ENCODE data around the gene B3GALNT2.
"Not testable (repeated sequence)": the region's sequence is repeated elsewhere in the genome, so short reads cannot be mapped to it uniquely, and the experiment has no call there.

Gene B3GALNT2

DNA sequence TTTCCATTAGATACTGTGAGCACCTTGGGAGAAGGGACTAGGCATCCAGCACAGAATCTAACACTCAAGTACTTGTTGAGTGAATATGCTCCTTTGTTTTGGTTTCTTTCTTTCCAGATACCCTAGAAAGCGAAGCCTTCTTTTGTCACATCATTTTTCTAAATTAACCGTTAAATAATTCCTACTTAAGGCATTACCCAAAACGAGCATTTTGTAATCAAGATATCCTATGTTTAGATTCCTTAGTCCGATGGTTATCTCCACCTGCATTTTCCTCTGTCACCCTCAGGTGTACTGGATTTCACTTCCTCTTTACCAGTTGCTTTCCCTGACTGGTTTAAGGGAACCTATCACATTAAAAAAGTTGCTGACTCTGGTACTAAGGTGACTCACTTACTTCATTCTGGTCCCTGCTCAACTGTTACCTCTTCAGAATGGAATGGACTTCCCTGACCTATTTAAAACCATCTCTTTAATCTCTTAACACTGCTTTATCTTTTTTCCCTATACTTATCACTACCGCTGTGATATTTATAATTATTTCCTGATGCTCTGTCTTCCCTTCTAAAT lies 3.2 kb downstream of the B3GALNT2 start:
- Histone ChIP-seq H3K9ac (ENCODE audit: low read length) (no peak overlapping the region), H3K36me3 (ENCODE audit: control insufficient read depth, low read depth, low read length) (no peaks in the 10 kb centered on the region), H3K9me3 (ENCODE audit: control insufficient read depth, low read depth, low read length) (no peaks in the 10 kb centered on the region), H3K4me3 (ENCODE audit: low read length) (no peak overlapping the region), H3K4me1 (ENCODE audit: control insufficient read depth, low read depth, low read length) (peaks cover 8% of the 10 kb centered on the region), H3K27ac (ENCODE audit: low read length) (no peak overlapping the region), H3K27me3 (ENCODE audit: control insufficient read depth, insufficient read depth, low read length) (no peaks in the 10 kb centered on the region)

DNA sequence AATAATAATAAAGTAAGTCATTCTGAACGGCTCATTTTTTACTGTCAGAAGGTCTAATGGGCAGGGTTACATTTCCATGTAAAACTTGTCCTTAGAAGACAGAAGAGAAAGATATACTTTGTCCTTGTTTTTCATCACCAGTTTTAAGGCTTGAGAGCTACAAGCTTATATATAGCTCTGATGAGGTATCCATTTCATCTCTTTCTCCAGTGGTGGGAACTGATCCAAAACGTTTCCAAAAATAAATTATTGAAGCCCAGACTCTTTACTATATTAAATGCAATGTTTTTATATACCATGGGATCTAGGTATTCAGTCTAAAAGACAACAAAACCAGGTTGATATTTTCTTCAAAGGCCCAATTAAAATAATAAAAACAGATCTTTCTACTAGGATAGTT lies 8.7 kb downstream of the B3GALNT2 start:
- H3K36me3 ChIP-seq (ENCODE audit: control insufficient read depth, low read depth, low read length): peaks cover 37% of the 10 kb centered on the region
- H3K4me3 ChIP-seq (ENCODE audit: low read length): no peak overlapping the region
- no peaks in the 10 kb centered on the region for H3K27me3 ChIP-seq (ENCODE audit: control insufficient read depth, insufficient read depth, low read length)
- H3K4me1 ChIP-seq (ENCODE audit: control insufficient read depth, low read depth, low read length): no peaks in the 10 kb centered on the region
- no peak overlapping the region for H3K9ac ChIP-seq (ENCODE audit: low read length)
- no peak overlapping the region for H3K27ac ChIP-seq (ENCODE audit: low read length)
- H3K9me3 ChIP-seq (ENCODE audit: control insufficient read depth, low read depth, low read length): no peaks in the 10 kb centered on the region

DNA sequence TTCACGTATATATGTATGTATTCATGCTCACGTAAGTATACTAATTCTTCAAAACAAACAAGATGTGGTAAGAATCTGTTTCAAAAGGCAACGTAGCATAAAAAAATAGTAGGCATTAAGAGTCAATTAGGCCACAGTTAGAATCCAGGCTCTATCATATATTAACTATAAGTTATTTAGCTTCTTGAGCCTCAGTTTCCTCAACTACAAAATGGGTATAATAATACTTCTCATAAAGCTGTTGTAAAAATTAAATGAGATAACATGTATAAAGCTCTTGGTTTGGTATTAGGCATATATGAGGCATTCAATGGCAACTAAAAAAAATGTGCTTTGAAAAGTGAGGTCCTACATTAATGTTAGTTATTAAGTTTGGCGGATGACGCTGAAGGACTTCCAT lies 9.2 kb downstream of the B3GALNT2 start:
- H3K27me3 ChIP-seq (ENCODE audit: control insufficient read depth, insufficient read depth, low read length): no peaks in the 10 kb centered on the region
- no peak overlapping the region for H3K27ac ChIP-seq (ENCODE audit: low read length)
- H3K9ac ChIP-seq (ENCODE audit: low read length): no peak overlapping the region
- peaks cover 37% of the 10 kb centered on the region for H3K36me3 ChIP-seq (ENCODE audit: control insufficient read depth, low read depth, low read length)
- no peaks in the 10 kb centered on the region for H3K9me3 ChIP-seq (ENCODE audit: control insufficient read depth, low read depth, low read length)
- no peak overlapping the region for H3K4me3 ChIP-seq (ENCODE audit: low read length)
- no peaks in the 10 kb centered on the region for H3K4me1 ChIP-seq (ENCODE audit: control insufficient read depth, low read depth, low read length)

- Histone ChIP-seq H3K9ac (ENCODE audit: low read length) (no peak overlapping the region), H3K4me1 (ENCODE audit: control insufficient read depth, low read depth, low read length) (no peaks in the 10 kb centered on the region), H3K27ac (ENCODE audit: low read length) (no peak overlapping the region), H3K4me3 (ENCODE audit: low read length) (no peak overlapping the region), H3K36me3 (ENCODE audit: control insufficient read depth, low read depth, low read length) (peaks cover 40% of the 10 kb centered on the region), H3K27me3 (ENCODE audit: control insufficient read depth, insufficient read depth, low read length) (no peaks in the 10 kb centered on the region), H3K9me3 (ENCODE audit: control insufficient read depth, low read depth, low read length) (no peaks in the 10 kb centered on the region)
Observed at GRCh38 chr1:235494531-235494930, 9.7 kb downstream of the B3GALNT2 start.

- H3K27ac ChIP-seq (ENCODE audit: low read length): no peak overlapping the region
- no peaks in the 10 kb centered on the region for H3K9me3 ChIP-seq (ENCODE audit: control insufficient read depth, low read depth, low read length)
- no peak overlapping the region for H3K9ac ChIP-seq (ENCODE audit: low read length)
- no peak overlapping the region for H3K4me3 ChIP-seq (ENCODE audit: low read length)
- H3K4me1 ChIP-seq (ENCODE audit: control insufficient read depth, low read depth, low read length): no peaks in the 10 kb centered on the region
- no peaks in the 10 kb centered on the region for H3K27me3 ChIP-seq (ENCODE audit: control insufficient read depth, insufficient read depth, low read length)
- H3K36me3 ChIP-seq (ENCODE audit: control insufficient read depth, low read depth, low read length): peaks cover 50% of the 10 kb centered on the region
Observed at GRCh38 chr1:235491644-235492043, 12.6 kb downstream of the B3GALNT2 start.

DNA sequence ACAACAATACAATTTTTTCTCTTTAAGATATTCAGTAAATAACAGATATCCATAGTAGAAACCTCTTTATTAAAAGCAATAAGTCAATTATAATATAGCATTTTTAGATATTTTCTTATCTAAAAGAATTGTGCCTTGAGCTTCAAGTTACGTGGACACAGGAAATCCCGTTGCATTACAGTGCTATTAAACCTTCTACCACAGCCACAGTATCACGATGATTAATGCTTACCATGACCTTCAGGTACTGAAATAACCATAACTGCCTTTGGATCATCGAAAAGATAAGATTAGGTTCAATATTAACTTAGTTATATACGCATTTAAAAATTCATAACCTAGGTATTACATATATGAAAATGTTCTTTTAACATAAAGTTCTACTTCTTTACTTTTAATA lies 17.9 kb downstream of the B3GALNT2 start:
- no peaks in the 10 kb centered on the region for H3K4me1 ChIP-seq (ENCODE audit: control insufficient read depth, low read depth, low read length)
- no peaks in the 10 kb centered on the region for H3K27me3 ChIP-seq (ENCODE audit: control insufficient read depth, insufficient read depth, low read length)
- H3K9ac ChIP-seq (ENCODE audit: low read length): no peak overlapping the region
- H3K4me3 ChIP-seq (ENCODE audit: low read length): no peak overlapping the region
- H3K9me3 ChIP-seq (ENCODE audit: control insufficient read depth, low read depth, low read length): no peaks in the 10 kb centered on the region
- H3K36me3 ChIP-seq (ENCODE audit: control insufficient read depth, low read depth, low read length): peaks cover 37% of the 10 kb centered on the region
- H3K27ac ChIP-seq (ENCODE audit: low read length): no peak overlapping the region

DNA sequence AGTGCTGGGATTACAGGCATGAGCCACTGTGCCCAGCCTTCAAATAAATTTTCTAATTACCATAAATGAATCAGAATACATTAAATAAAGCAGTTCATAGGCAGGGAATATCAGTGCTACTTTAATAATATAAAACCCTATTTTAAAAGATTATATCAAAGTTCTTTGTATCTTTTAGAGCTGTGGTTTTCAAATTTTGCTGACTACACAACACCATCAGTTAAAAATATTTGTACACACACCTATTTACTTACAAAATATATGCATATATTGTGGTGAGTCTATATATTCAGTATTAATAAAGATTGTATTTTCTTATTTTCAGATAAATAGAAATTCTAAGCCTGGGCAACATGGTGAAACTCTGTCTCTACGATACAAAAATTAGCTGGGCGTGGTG lies 18.7 kb downstream of the B3GALNT2 start:
- Histone ChIP-seq H3K4me1 (ENCODE audit: control insufficient read depth, low read depth, low read length) (no peaks in the 10 kb centered on the region), H3K36me3 (ENCODE audit: control insufficient read depth, low read depth, low read length) (peaks cover 32% of the 10 kb centered on the region), H3K4me3 (ENCODE audit: low read length) (no peak overlapping the region), H3K27ac (ENCODE audit: low read length) (no peak overlapping the region), H3K27me3 (ENCODE audit: control insufficient read depth, insufficient read depth, low read length) (no peaks in the 10 kb centered on the region), H3K9me3 (ENCODE audit: control insufficient read depth, low read depth, low read length) (no peaks in the 10 kb centered on the region), H3K9ac (ENCODE audit: low read length) (no peak overlapping the region)

DNA sequence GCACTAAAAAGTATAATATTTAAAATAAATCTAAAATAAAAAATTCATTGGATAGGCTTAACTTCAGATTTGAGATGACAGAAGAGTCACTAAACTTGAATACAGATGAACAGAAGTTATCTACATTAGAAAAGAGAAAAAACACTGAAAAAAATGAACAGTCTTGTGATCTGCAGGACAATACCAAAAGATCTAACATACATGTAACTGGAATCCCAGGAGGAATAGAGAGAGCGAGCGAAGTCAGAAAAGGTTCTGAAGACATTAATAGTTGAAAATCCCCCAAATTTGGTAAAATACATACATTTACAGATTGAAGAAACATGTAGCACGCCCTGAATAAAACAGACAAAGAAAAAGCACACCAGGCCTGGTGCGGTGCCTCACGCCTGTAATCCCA lies 21.2 kb downstream of the B3GALNT2 start:
- Histone ChIP-seq H3K9me3 (ENCODE audit: control insufficient read depth, low read depth, low read length) (no peaks in the 10 kb centered on the region), H3K27ac (ENCODE audit: low read length) (no peak overlapping the region), H3K4me3 (ENCODE audit: low read length) (no peak overlapping the region), H3K36me3 (ENCODE audit: control insufficient read depth, low read depth, low read length) (peaks cover 38% of the 10 kb centered on the region), H3K27me3 (ENCODE audit: control insufficient read depth, insufficient read depth, low read length) (no peaks in the 10 kb centered on the region), H3K9ac (ENCODE audit: low read length) (no peak overlapping the region), H3K4me1 (ENCODE audit: control insufficient read depth, low read depth, low read length) (no peaks in the 10 kb centered on the region)

GRCh38 chr1:235473806-235474205 lies 30.4 kb downstream of the B3GALNT2 start:
- Histone ChIP-seq H3K9ac (ENCODE audit: low read length) (no peak overlapping the region), H3K9me3 (ENCODE audit: control insufficient read depth, low read depth, low read length) (no peaks in the 10 kb centered on the region), H3K4me1 (ENCODE audit: control insufficient read depth, low read depth, low read length) (no peaks in the 10 kb centered on the region), H3K27ac (ENCODE audit: low read length) (no peak overlapping the region), H3K4me3 (ENCODE audit: low read length) (no peak overlapping the region), H3K36me3 (ENCODE audit: control insufficient read depth, low read depth, low read length) (peaks cover 19% of the 10 kb centered on the region), H3K27me3 (ENCODE audit: control insufficient read depth, insufficient read depth, low read length) (no peaks in the 10 kb centered on the region)

DNA sequence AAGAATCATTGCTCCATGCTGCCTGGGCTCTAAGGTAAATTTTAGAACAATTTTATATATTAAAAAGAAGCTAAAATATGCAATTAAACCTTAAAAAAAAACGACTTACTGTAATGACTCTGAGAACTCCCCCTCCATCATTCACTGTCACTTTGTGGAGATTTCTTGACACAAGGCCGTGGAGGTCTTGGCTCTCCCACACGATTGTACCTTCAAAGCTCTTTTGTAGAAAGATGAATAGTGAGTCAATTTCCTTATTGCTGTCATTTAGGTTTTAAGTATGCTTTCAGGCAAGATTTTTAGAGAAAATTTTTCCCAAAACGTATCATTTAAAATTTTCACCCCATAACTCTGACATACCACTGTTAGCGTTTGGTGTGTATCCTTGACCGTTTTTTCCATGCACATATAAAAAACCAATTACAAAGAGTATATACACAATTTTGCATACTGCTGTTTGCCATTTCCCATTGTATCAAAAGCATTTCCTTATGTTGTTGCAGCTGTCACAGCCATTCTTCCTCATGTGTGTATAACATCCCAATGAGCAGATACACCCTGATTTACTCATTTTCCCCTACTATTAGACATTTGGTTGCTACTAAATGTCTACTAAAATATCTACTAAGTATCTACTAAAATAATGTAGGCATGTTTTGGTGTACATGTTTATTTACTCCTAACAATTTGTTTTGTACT lies 33.4 kb downstream of the B3GALNT2 start:
- no peak overlapping the region for H3K27ac ChIP-seq (ENCODE audit: low read length)
- H3K9ac ChIP-seq (ENCODE audit: low read length): no peak overlapping the region
- no peaks in the 10 kb centered on the region for H3K27me3 ChIP-seq (ENCODE audit: control insufficient read depth, insufficient read depth, low read length)
- H3K4me1 ChIP-seq (ENCODE audit: control insufficient read depth, low read depth, low read length): no peaks in the 10 kb centered on the region
- no peak overlapping the region for H3K4me3 ChIP-seq (ENCODE audit: low read length)
- peaks cover 12% of the 10 kb centered on the region for H3K36me3 ChIP-seq (ENCODE audit: control insufficient read depth, low read depth, low read length)
- H3K9me3 ChIP-seq (ENCODE audit: control insufficient read depth, low read depth, low read length): no peaks in the 10 kb centered on the region

DNA sequence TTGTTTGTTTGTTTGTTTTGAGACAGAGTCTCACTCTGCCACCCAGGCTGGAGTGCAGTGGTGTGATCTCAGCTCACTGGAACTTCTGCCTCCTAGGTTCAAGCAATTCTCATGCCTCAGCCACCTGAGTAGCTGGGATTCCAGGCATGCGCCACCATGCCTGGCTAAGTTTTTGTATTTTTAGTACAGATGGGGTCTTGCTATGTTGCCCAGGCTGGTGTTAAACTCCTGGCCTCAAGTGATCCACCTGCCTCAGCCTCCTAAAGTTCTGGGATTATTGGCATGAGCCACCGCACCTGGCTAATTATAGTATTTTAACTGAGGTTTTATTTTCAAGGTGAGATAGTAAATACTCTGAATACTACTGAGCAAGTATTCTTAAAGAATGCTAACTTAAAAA lies 34.4 kb downstream of the B3GALNT2 start:
- not testable (repeated sequence) for H3K27me3 ChIP-seq (ENCODE audit: control insufficient read depth, insufficient read depth, low read length); H3K27ac ChIP-seq (ENCODE audit: low read length); H3K4me3 ChIP-seq (ENCODE audit: low read length); H3K4me1 ChIP-seq (ENCODE audit: control insufficient read depth, low read depth, low read length); H3K9me3 ChIP-seq (ENCODE audit: control insufficient read depth, low read depth, low read length); H3K9ac ChIP-seq (ENCODE audit: low read length)
- peaks cover 12% of the 10 kb centered on the region for H3K36me3 ChIP-seq (ENCODE audit: control insufficient read depth, low read depth, low read length)

GRCh38 chr1:235468970-235469369 lies 35.3 kb downstream of the B3GALNT2 start:
- H3K27me3 ChIP-seq (ENCODE audit: control insufficient read depth, insufficient read depth, low read length): no peaks in the 10 kb centered on the region
- no peak overlapping the region for H3K9ac ChIP-seq (ENCODE audit: low read length)
- no peaks in the 10 kb centered on the region for H3K9me3 ChIP-seq (ENCODE audit: control insufficient read depth, low read depth, low read length)
- H3K4me3 ChIP-seq (ENCODE audit: low read length): no peak overlapping the region
- H3K36me3 ChIP-seq (ENCODE audit: control insufficient read depth, low read depth, low read length): peaks cover 16% of the 10 kb centered on the region
- H3K4me1 ChIP-seq (ENCODE audit: control insufficient read depth, low read depth, low read length): no peaks in the 10 kb centered on the region
- H3K27ac ChIP-seq (ENCODE audit: low read length): no peak overlapping the region
